GM04504 (cell line): ENCODE data around the gene SLC30A1.
"Not testable (repeated sequence)": the region's sequence is repeated elsewhere in the genome, so short reads cannot be mapped to it uniquely, and the experiment has no call there.

Experiments used
- DNase-seq: peaks from one replicate; pipeline ENCODE4 v3.0.0-alpha.2; 2012; ENCODE audit warnings: low read depth

Gene SLC30A1, protein sequence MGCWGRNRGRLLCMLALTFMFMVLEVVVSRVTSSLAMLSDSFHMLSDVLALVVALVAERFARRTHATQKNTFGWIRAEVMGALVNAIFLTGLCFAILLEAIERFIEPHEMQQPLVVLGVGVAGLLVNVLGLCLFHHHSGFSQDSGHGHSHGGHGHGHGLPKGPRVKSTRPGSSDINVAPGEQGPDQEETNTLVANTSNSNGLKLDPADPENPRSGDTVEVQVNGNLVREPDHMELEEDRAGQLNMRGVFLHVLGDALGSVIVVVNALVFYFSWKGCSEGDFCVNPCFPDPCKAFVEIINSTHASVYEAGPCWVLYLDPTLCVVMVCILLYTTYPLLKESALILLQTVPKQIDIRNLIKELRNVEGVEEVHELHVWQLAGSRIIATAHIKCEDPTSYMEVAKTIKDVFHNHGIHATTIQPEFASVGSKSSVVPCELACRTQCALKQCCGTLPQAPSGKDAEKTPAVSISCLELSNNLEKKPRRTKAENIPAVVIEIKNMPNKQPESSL

DNA sequence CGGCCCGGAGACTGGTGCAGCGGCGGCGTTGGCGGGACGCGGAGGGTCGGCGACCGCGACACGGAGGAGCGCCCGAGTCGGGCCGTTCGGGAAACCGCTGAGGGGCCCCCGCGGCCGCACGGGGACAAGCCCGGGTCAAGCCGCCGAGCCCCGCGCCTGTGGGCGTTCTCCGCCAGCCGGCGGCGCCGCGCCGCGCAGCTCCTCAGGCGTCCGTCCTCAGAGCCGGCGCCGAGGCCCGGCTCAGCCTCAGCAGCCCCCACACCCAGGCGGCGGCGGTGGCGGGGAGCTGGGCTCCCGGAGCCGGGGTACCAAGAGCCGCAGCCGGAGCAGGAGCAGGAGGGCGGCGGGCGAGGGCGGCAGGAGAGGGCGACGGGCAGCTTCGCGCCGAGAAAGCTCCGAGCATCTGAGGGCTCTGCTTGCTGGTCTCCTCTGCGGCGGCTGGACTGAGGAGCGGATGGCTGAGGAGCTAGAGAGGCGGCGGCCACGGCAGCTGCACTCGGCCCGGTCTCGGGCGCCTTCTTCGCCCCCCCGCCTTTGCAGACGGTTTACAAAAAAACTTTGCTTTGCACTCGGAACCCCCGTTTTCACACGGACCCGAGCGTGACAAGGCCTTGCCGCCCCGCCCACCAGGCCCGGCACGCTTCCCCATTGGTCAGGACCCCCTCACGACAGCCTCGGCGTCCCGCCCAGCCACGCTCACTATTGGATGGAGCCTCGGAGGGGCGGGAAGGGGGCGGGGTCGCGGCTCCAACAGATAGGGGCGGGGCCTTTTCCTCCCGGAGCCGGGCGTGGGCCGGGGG, at the start of gene SLC30A1:
Gene SLC30A1 (minus strand): TSS at position 522 of the 800 bp plus-strand sequence. CDS start 549 bp downstream, outside the sequence.
- DNase-seq = peak; percentile 97

DNA sequence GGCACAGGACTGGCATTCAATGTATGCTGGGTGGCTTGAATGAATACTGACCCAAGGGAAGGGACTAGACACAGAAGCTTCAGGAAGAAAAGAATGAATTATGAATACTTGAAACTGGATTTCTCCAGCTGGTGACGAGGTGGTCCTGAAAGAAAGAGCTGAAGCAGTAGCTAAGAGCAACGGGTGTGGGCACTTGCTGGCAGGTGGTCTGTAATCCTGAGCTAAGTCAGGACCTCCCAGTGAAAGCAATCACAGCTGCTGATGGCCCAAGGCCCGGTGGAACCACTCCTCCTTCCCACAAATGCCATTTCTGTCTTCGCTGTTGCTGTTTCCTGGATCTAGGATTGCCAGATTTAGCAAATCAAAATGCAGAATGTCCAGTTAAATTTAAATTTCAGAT, 49.5 kb upstream of the SLC30A1 start:
- DNase-seq = no peak

DNA sequence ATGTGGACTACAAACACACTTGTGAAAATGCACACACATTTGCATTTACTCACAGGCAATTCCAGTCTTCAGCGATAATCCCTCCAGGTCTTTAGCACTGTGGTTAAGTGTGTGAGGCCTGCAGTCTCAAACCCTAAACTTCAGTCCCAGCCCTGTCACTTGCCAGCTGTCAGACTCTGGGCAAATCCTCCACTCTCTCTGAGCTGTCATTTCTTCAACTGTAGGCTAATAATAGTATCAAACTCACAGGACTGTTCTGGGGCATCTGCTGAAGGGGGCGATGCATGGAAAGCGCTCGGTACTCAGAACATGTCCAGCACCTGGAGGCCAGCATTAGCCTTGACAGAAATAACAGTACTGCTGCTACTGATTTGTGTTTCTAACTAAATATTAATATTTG, 48.3 kb upstream of the SLC30A1 start:
- no peak for DNase-seq

DNA sequence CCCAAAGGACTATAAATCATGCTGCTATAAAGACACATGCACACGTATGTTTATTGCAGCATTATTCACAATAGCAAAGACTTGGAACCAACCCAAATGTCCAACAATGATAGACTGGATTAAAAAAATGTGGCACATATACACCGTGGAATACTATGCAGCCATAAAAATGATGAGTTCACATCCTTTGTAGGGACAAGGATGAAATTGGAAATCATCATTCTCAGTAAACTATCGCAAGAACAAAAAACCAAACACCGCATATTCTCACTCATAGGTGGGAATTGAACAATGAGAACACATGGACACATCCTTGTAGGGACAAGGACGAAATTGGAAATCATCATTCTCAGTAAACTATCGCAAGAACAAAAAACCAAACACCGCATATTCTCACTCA, 46.9 kb upstream of the SLC30A1 start:
- not testable (repeated sequence) for DNase-seq

DNA sequence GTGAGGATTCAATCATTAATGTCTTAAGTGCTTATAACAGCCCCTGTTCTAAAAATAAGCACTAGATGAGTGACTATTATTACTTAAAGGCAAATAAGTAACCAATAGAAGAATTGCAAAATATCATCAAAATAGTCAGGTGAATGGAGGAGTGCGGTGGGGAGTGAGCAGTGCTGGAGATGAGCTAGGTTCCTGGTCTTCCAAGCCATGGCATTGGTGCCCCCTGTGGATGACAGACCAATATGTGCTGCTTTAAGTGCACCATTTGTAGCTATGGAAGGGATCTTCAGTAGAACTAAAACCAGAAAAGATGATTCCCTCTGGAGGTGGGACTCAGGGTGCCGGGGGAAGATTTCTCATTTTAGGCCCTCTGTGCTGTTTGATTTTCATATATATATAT, 46.1 kb upstream of the SLC30A1 start:
- DNase-seq = peak; percentile 26

DNA sequence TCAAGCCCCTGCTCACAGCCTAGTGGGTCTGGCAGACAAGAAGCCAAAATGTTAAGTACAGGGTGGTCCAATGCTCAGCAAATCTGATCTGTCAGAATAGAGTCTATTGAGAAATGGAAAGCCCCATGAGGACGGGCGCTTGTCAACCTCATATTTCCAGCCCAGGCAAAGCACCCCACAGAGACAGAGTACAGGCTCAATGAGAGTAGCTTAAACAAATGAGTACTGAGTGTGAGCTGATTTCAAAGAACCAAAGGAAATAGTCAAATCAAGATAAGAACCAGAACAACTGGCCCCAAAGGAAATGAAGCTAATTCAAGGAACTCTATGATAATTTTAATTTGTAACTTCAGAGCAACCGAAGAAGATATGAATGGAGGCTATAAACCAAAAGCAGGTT, 44.6 kb upstream of the SLC30A1 start:
- no peak for DNase-seq

DNA sequence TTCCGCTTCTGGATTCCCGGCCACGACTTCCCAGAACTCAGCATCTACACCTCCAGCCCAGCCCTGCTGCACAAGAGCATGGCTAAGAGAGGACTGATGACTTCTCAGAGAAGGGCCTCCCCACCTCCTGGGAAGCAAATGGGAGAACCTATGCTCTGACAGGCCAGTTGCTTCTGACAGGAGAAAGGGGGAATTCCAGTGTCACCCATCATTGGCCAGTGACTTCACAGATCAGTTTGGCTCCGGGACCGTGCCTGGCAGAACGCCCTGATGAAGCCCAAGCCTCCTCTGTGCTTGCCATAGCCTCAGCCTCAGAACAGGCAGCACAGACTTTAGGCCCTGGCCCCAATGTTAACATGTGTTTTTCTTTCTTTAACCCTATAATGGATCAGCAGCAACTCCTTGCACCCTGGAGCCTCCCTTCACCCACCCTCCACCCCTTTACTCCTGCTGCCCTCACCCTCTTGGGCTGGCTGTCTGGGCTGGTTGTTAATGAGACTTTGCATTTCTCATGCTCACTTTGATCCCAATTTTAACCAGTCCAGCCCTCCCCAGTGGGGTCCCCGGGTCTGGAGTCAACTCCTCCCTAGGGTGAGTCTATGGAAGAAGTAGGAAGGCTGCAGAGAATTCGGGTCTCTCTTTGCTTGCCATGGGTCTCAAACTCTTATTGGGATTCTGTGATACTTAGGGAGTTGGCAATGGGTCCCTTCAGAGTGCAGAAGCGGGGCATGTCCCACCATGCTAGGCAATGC, 42.7 kb upstream of the SLC30A1 start:
- no peak for DNase-seq

DNA sequence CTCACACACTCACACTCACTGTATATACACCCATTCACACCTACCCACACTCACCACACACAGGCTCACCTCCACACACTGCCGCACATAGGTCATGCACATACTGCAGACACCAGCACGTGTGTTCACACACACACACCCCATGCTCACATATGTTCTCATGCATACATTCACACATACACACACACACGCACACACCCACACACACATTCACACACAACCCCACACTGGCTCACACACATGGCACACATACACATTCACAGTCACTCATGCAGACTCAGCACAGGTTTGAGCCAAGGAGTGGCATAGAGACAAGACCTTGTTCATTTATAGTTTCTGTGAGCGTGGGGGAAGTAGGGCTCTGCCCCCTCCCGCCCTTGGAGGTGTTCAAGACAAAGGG, 41.1 kb upstream of the SLC30A1 start:
- no peak for DNase-seq

DNA sequence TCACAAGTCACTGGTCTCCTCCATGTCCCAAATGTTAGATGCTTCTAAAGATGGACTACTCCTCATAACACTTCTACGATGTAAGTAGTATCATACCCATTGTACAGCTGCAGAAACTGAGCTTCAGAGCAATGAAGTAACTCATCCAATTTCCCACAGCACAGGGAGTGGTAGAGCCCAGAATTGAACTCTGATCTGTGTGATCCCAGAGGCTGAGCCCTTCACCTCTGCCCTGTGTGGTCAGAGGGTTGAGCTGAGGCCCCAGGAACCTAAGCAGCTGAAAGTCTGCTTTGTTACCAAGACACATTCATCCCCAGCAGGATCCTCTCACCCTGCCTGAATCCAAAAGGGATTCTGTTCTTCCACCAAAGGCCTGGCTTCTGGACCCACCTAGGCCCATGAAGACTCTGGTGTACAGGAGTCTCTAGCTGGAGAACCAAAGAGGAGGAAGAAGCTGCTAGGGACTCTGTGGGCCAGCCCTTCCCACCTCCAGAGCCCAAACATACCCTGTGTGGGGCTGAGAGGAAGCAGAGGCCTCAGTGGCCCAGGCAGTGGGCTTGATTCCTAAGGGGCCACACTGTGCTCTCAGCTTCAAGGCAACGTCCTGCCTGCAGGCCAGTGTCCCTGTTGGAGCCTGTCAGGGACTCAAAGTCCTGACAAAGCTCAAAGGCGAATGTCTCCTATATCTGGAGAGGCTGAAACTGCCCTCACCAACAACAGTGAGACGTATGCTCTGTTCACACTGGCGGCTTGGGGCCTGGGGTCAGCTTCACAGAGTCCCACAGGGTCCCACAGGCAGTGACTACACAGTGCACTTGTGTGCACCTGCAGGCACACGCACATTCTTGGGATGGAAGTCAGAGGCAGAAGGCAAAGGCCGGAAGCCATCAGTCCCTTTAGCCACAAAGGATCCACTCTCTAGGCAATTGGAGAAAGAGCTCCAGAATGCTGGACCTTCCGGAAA, 40.4 kb upstream of the SLC30A1 start:
- no peak for DNase-seq

DNA sequence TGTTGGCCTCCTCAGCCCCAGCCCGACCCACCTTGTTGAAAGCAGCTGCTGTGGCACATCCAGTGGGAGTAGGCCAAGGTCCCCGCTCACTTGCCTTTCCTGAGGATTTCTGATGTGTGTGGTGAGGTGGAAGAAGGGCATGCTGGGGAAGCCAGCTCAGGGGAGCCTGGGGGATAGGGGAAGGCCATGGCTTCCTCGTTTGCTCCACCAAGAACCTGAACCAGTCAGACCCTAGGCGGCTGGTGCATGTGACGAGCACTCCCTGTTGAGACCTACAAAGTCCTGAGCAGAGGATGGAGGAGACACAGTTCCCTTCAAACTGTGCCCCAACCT, 38.0 kb upstream of the SLC30A1 start:
- DNase-seq = no peak

DNA sequence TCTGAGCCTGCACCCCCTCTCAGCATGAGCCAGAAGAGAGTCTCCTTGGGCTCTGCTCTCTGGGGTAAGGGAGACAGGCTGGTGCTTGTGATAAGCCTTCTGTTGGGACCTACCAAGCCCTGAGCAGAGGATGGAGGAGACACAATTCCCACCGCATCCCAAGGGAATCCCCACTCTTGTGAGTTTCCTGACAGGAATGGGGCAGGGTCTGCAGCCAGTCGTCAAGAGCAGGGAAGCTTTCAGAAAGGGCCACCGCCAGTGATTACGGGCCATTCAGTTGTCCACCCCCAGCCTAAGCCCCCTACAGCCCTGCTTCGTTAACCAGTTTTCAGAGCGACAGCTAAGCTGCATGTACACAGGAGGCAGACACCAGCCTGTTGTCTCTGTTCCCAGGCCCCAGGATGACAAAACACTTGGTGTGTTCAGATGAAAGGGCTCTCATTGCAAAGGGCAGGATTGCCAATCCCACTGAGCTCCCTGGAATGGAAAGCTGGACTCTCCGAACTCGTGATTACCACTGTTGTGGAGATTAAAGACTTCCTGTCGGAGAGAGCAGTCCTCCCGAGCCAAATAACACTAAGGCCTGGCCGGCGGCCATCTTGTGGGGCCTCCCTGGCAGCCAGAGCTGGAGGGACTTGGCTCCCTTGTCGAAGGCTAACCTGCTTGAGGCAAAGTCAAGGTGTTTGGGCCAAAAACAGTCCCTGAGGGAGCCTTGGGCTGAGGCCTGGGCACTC, 37.4 kb upstream of the SLC30A1 start:
- no peak for DNase-seq

DNA sequence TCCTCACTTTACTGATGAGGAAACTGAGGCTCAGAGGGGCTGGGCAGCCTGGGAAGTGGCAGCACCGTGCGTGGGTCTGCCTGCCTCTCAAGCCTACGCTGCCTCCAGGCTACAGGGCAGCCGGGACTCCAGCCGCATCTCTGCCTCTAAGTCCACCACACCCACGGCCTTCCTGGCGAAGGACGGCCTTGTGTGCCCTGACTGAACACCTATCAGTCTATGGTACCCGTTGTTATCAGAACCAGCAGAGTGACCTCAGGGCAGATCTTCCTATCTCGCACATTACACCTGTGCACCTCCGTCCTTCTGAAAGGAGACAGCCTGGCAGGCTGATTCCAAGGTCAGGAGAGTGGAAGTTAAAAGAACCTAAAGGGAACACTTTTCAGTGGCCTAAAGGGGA, 35.7 kb upstream of the SLC30A1 start:
- no peak for DNase-seq

DNA sequence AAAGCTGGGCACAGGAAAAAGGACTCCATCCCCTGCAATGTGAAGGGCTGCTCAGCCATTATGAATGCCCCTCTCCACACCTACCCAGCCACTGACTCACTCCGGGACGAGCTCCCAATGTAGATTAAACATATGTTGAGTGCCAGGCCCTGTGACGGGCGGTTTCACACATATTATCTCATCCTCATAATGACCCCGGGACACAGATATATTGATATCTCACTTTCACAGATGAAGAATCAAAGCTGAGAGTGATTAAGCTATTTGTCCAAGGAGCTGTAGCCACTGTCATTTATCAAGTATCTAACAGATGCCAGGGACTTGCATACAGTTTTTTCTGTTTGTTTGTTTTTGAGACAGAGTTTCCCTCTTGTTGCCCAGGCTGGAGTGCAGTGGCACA, 35.0 kb upstream of the SLC30A1 start:
- no peak for DNase-seq

DNA sequence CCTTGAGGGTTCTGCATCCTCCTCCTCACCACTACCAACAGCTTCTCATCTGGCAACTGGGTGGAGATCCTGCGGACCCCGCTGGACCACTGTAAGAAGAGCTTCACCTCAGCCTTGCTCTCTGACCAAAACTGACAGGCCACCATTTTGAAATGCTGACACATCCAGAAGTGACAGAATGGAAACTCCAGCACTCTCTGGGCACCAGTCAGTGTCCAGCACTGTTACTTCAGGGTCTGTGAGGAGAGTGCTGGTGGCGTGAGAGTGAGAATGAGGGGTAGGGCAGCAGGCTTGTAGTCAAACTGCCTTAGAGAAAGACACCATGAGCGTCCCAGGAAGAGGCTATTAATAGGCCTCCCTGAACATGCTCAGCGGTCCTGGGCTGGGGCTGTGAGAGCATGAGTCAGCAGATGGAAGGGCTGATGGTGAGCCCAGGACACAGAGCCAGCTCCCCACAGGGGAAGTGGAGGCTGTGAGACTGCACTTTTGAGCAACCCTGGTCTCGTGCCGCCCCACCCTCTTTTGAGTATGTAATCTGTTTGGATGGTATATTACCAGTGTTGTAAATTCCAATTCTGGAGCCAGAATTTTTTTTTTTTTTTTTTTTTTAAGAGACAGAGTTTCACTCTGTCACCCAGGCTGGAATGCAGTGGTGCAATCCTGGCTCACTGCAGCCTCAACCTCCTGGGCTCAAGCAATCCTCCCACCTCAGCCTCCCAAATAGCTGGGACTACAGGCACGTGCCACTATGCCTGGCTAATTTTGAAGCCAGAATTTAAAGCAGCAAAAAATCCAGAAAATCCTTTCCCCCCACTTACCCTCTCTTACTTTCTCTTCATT, 34.4 kb upstream of the SLC30A1 start:
- peak; percentile 96 for DNase-seq

DNA sequence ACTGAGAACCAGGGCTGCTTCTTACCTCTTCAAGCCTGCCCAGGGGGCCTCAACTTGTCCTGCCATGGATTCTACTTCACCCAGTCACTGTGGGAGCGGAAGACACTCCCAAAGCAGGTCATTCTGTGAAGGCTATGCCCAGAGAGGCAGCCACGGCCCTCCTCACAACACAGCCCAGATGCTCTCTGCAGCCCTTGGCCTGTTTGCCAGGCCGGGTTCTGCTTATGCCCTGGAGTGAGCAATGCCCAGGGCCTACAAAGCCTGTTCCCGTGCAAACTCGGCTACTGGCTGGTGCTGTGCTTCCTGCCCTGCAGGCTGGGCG, 33.8 kb upstream of the SLC30A1 start:
- DNase-seq = no peak

DNA sequence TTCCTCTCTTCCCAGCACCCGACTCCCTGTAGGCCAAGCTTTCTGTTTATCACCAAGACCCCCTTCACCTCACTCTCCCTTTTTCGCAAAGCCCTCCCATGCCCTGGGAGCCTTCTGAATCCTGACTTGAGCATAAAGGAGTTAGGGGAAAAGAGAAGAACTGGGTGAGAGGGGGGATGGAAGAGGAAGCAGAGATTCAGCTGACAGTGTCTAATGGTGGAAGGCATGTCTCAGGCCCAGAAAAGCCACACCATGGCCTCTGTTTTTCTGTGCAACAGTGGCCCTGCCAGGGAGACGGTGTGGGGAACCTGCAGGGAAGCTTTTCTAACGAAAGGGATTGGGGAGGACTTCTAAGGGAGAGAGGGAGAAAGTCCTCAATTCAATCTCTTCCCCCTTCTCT, 32.9 kb upstream of the SLC30A1 start:
- DNase-seq = no peak

DNA sequence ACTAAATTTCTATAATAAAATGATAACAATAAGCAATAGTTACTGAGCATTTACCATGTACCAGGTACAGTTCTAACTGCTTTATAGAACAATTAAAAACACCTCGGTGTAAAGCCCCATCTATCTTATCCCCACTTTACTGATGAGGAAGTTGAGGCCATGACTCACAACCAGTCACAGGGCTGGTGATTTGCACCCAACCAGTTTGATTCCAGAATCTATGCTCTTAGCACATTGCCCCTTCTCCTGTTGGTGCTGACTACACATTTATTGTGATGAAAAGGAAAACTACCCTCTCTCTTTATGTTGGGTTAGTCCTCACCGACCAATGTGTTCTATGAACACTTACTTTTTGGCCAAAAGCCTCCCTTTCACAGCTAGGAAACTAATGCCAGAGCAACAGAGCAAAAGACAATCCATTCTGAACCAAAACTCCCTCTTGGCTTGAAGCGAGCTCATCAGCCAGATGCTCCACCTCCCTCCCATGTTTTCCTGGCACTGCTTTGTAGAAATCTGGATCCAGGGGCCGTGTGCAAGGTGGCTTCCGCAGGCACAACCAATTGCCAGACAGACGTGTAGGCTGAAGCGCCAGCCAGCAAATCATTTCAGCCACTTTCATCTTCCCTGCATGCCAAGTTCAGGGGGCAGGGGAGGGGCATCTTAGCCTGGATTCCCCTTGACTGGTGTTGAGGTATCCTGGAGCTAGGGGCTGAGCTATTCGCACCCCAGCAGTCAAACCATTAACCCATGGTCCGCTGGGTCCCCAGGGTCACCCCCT, 32.0 kb upstream of the SLC30A1 start:
- no peak for DNase-seq

DNA sequence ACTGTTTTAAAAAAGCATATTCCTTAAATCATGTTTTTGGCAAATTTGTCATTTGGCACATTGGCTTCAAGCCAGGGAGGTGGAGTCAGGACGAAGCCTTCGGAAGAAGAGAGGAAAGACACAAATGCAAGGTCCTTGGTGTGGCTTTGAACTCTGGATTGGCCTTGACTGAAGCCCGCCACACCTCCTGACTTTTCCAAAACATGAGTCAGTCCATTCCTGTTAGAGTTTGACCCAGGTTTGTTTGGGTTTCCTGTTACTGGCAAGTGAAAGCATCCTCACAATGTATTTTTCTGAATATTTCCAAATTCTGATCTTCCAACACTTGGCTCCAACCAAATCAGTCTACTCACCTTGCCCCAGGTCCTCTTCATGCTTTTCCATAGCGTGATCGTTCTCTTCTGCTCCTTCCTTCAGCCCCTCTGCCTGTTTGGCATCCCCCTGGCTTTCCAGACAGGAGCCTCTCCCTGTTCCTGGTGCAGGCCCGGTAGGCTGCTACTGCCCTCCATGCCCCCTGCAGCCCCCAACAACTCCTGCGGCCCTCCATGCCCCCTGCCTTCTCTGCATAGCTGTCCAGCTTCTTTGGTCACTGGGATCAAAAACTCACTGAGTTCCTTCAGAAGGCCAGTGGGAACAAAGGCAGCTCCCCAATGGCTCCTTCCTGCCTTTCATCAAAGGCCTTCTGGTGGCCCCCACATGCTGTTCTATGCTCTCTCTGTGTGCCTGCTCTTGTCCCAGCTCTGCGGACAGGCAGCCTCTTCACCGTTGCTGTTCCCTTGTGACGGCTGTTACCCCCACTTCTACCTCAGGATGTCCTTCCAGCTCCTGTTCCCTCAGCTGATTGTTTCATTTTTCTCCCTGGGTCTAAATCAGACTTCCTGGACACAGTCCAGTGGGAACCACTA, 30.4 kb upstream of the SLC30A1 start:
- no peak for DNase-seq
